Measurements from ENCODE around the gene RALGAPA1. TPM values are rescaled to one million over a fixed set of nuclear protein-coding genes. Genes with fewer than 3 reads are reported as not detected.

The RALGAPA1 gene
- total and polyA plus RNA-seq, 2 donors (not counting 1 experiment from before 2014, with no cell fraction given): 17.3 to 94.0 TPM

GRCh38 chr14:35705636-35706035, 103.5 kb downstream of the RALGAPA1 start:
- DNase-seq (no peak), ATAC-seq (ENCODE audit: low read depth) (no peak)
- intact Hi-C loops (cut with micrococcal nuclease): no loop called here
- Histone ChIP-seq H2AFZ (ENCODE audit: insufficient read depth, low read depth, low read length, poor library complexity, severe bottlenecking) (no peak overlapping the region), H3K4me3 (ENCODE audit: control extremely low read depth in 1 of 5, extremely low read depth in 1 of 5, insufficient read depth in 1 of 5, low read depth in 2 of 5, low read length in 4 of 5) (no peak overlapping the region), H3K4me1 (ENCODE audit: control insufficient read depth in 2 of 2, insufficient read depth in 2 of 2, low read length in 2 of 2) (no peaks in the 10 kb centered on the region), H3K9me3 (ENCODE audit: control extremely low read depth in 1 of 3, control insufficient read depth in 2 of 3, insufficient read depth in 1 of 3, low read length in 2 of 3) (no peaks in the 10 kb centered on the region), H3K36me3 (replicated peaks in 1 of 2; ENCODE audit: control extremely low read depth in 1 of 2, control insufficient read depth in 1 of 2, extremely low read depth in 1 of 2, insufficient read depth in 2 of 2, low read length in 1 of 2) (peaks cover 3% of the 10 kb centered on the region in 2 experiments), H3K79me2 (ENCODE audit: control insufficient read depth, insufficient read depth, low read length) (no peaks in the 10 kb centered on the region), H3K4me2 (replicated peaks; ENCODE audit: low read depth, low read length, poor library complexity, severe bottlenecking) (no peak overlapping the region), H3K27ac (ENCODE audit: low read length in 2 of 2) (no peak overlapping the region), H4K20me1 (ENCODE audit: control insufficient read depth, insufficient read depth, low read length, poor library complexity, severe bottlenecking) (no peaks in the 10 kb centered on the region), H3K27me3 (replicated peaks in 1 of 4; ENCODE audit: control extremely low read depth in 1 of 4, control insufficient read depth in 3 of 4, insufficient read depth in 4 of 4, low read length in 3 of 4) (no peaks in the 10 kb centered on the region), H3K9ac (ENCODE audit: low read length) (no peak overlapping the region)
- ChIA-PET CTCF (no interaction called here), POLR2A (no interaction called here)
- H3K4me3 Mint-ChIP-seq: no peak overlapping the region
- no peaks in the 10 kb centered on the region for H3K9me3 Mint-ChIP-seq (ENCODE audit: insufficient read depth)
- H3K4me1 Mint-ChIP-seq: no peaks in the 10 kb centered on the region
- H3K27ac Mint-ChIP-seq: no peak overlapping the region
- no peak for TF ChIP-seq CTCF (IDR thresholded peaks at IDR 0.05)
- H3K27me3 Mint-ChIP-seq: no peaks in the 10 kb centered on the region
- no CpG with 5 or more reads among the region's 2 CpGs for WGBS (ENCODE audit: insufficient coverage)

GRCh38 chr14:35704793-35705493, 104.2 kb downstream of the RALGAPA1 start:
- TF ChIP-seq EZH2 (IDR thresholded peaks at IDR 0.05; ENCODE audit: borderline replicate concordance, insufficient read depth, low read depth, low read length, poor library complexity, severe bottlenecking) (no peak), CTCF (IDR thresholded peaks at IDR 0.05) (no peak)

More at GRCh38 chr14:35704793-35705493, 104.2 kb downstream of the RALGAPA1 start:
- Histone ChIP-seq H3K4me1 (ENCODE audit: control insufficient read depth in 2 of 2, insufficient read depth in 2 of 2, low read length in 2 of 2) (no peaks in the 10 kb centered on the region), H4K20me1 (ENCODE audit: control insufficient read depth, insufficient read depth, low read length, poor library complexity, severe bottlenecking) (no peaks in the 10 kb centered on the region), H3K9me3 (ENCODE audit: control extremely low read depth in 1 of 3, control insufficient read depth in 2 of 3, insufficient read depth in 1 of 3, low read length in 2 of 3) (no peaks in the 10 kb centered on the region), H3K79me2 (ENCODE audit: control insufficient read depth, insufficient read depth, low read length) (no peaks in the 10 kb centered on the region), H3K27ac (ENCODE audit: low read length in 2 of 2) (no peak overlapping the region), H3K4me2 (replicated peaks; ENCODE audit: low read depth, low read length, poor library complexity, severe bottlenecking) (no peak overlapping the region), H3K36me3 (replicated peaks in 1 of 2; ENCODE audit: control extremely low read depth in 1 of 2, control insufficient read depth in 1 of 2, extremely low read depth in 1 of 2, insufficient read depth in 2 of 2, low read length in 1 of 2) (peaks cover 3% of the 10 kb centered on the region in 2 experiments), H3K4me3 (ENCODE audit: control extremely low read depth in 1 of 5, extremely low read depth in 1 of 5, insufficient read depth in 1 of 5, low read depth in 2 of 5, low read length in 4 of 5) (no peak overlapping the region), H3K9ac (ENCODE audit: low read length) (no peak overlapping the region), H2AFZ (ENCODE audit: insufficient read depth, low read depth, low read length, poor library complexity, severe bottlenecking) (no peak overlapping the region), H3K27me3 (replicated peaks in 1 of 4; ENCODE audit: control extremely low read depth in 1 of 4, control insufficient read depth in 3 of 4, insufficient read depth in 4 of 4, low read length in 3 of 4) (no peaks in the 10 kb centered on the region)
- intact Hi-C loops (cut with micrococcal nuclease): no loop called here
- ChIA-PET CTCF (no interaction called here), POLR2A (no interaction called here)
- DNase-seq (no peak), ATAC-seq (ENCODE audit: low read depth) (no peak)
- no peak overlapping the region for H3K27ac Mint-ChIP-seq
- no peak overlapping the region for H3K4me3 Mint-ChIP-seq
- H3K9me3 Mint-ChIP-seq (ENCODE audit: insufficient read depth): no peaks in the 10 kb centered on the region
- H3K4me1 Mint-ChIP-seq: no peaks in the 10 kb centered on the region
- H3K27me3 Mint-ChIP-seq: no peaks in the 10 kb centered on the region
